ENCODE results near the gene RETNLB.

DNA sequence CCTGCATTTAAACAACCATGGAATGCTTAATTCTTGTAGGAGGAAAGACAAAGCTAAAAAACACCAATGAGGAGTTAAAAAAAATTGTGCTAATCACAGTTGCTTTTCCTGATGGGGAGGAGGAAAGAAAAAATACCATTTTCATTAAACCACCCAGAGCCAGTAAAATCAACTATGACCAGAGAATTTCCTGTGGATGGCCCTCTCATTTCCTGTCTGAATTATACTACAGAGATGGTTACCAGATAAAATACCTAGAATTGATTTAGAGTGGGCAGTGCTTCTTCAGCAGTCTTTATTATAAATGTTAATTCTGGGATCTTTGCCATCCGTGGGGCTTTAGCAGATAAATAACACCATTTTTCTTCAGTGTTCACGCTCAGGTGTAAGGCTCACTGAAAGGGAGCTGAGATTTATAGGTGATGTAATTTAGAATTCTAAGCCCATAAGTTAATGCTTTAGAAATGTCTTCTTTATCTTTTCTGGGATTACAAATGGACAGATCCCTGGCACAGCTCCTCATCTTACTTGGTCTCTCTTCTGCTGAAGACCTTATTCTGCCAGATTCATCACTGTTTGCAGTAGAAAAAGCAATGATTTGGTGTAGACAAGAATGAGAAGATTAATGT, 37.9 kb downstream of the RETNLB start:
- TF ChIP-seq, protein P1, sequence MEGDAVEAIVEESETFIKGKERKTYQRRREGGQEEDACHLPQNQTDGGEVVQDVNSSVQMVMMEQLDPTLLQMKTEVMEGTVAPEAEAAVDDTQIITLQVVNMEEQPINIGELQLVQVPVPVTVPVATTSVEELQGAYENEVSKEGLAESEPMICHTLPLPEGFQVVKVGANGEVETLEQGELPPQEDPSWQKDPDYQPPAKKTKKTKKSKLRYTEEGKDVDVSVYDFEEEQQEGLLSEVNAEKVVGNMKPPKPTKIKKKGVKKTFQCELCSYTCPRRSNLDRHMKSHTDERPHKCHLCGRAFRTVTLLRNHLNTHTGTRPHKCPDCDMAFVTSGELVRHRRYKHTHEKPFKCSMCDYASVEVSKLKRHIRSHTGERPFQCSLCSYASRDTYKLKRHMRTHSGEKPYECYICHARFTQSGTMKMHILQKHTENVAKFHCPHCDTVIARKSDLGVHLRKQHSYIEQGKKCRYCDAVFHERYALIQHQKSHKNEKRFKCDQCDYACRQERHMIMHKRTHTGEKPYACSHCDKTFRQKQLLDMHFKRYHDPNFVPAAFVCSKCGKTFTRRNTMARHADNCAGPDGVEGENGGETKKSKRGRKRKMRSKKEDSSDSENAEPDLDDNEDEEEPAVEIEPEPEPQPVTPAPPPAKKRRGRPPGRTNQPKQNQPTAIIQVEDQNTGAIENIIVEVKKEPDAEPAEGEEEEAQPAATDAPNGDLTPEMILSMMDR (IDR thresholded peaks at IDR 0.05), result no peak
- TF ChIP-seq POLR2AphosphoS5 (IDR thresholded peaks at IDR 0.05) (no peak), POLR2A (IDR thresholded peaks at IDR 0.05) (no peak)

Measured in prostate gland (tissue), 2 donors.